GM23338 (cell line): Measurements from ENCODE around the gene LAGE3. TPM values are rescaled to one million over a fixed set of nuclear protein-coding genes. Genes with fewer than 3 reads are reported as not detected.
"Not testable (repeated sequence)": the region's sequence is repeated elsewhere in the genome, so short reads cannot be mapped to it uniquely, and the experiment has no call there.

Experiments used
- ATAC-seq: fragments of 200-7000 bp; cut with Tn5 transposase; 3 replicates; pipeline ENCODE4 v1.9.1; 2020
- DNase-seq: peaks from one replicate; pipeline ENCODE4 v3.0.0-alpha.2; 2015; ENCODE audit warnings: low spot score
- H2AFZ ChIP-seq: fragments of 200-600 bp; sonication (generic); 2 replicates; pipeline ENCODE4 v1.8.0; 2016; ENCODE audit warnings: antibody characterized with exemption, mild to moderate bottlenecking, moderate library complexity
- H3F3A ChIP-seq: fragments of 200-600 bp; sonication (generic); replicated peaks from 2 replicates; pipeline ENCODE4 v1.8.0; 2017; ENCODE audit warnings: antibody characterized with exemption, mixed run types, low read depth
- H3K27ac ChIP-seq: fragments of 200-600 bp; sonication (generic); 2 replicates; pipeline ENCODE4 v1.6.1; 2016; ENCODE audit warnings: low read depth
- H3K27me3 ChIP-seq: fragments of 200-600 bp; sonication (generic); 2 replicates; pipeline ENCODE4 v1.8.0; 2016; ENCODE audit warnings: mild to moderate bottlenecking, mixed run types, moderate library complexity; ENCODE audit not compliant: insufficient read depth
- H3K36me3 ChIP-seq: fragments of 200-600 bp; sonication (generic); 2 replicates; pipeline ENCODE4 v1.8.0; 2016; ENCODE audit warnings: mild to moderate bottlenecking; ENCODE audit not compliant: insufficient read depth
- H3K4me1 ChIP-seq: fragments of 200-600 bp; sonication (generic); 2 replicates; pipeline ENCODE4 v1.8.0; 2016; ENCODE audit warnings: mild to moderate bottlenecking, moderate library complexity; ENCODE audit not compliant: insufficient read depth
- H3K4me2 ChIP-seq: fragments of 200-600 bp; sonication (generic); 2 replicates; pipeline ENCODE4 v1.7.1; 2017; ENCODE audit warnings: mixed run types
- H3K4me3 ChIP-seq: fragments of 200-600 bp; sonication (generic); 2 replicates; pipeline ENCODE4 v1.6.1; 2016; ENCODE audit warnings: mixed run types
- H3K79me2 ChIP-seq: fragments of 200-600 bp; sonication (generic); replicated peaks from 2 replicates; pipeline ENCODE4 v1.8.0; 2017; ENCODE audit warnings: mild to moderate bottlenecking; ENCODE audit not compliant: insufficient read depth
- H3K9me2 ChIP-seq: fragments of 200-600 bp; sonication (generic); 2 replicates; pipeline ENCODE4 v1.8.0; 2017; ENCODE audit not compliant: insufficient read depth
- H4K20me1 ChIP-seq: fragments of 200-600 bp; sonication (generic); replicated peaks from 2 replicates; pipeline ENCODE4 v1.8.0; 2017; ENCODE audit warnings: mild to moderate bottlenecking; ENCODE audit not compliant: insufficient read depth
- H3K27ac Mint-ChIP-seq: 2 replicates; pipeline ENCODE4 v1.8.0; 2020; ENCODE audit warnings: inconsistent platforms, mild to moderate bottlenecking, moderate library complexity, mixed read lengths
- H3K27me3 Mint-ChIP-seq: 3 replicates; pipeline ENCODE4 v1.8.0; 2022; ENCODE audit warnings: low read depth, mild to moderate bottlenecking, moderate library complexity, mixed read lengths, inconsistent platforms; ENCODE audit not compliant: insufficient read depth, poor library complexity
- H3K36me3 Mint-ChIP-seq: 3 replicates; pipeline ENCODE4 v1.8.0; 2021; ENCODE audit warnings: low read depth, mild to moderate bottlenecking, inconsistent platforms, moderate library complexity, mixed read lengths
- H3K4me1 Mint-ChIP-seq: 3 replicates; pipeline ENCODE4 v1.8.0; 2020; ENCODE audit warnings: mild to moderate bottlenecking, inconsistent platforms, mixed read lengths
- H3K4me3 Mint-ChIP-seq: 3 replicates; pipeline ENCODE4 v1.8.0; 2021; ENCODE audit warnings: moderate library complexity, mild to moderate bottlenecking, inconsistent platforms, mixed read lengths
- H3K9me3 Mint-ChIP-seq: 3 replicates; pipeline ENCODE4 v1.8.0; 2020; ENCODE audit warnings: moderate library complexity, mild to moderate bottlenecking, inconsistent platforms, mixed read lengths
- CREB1 ChIP-seq: fragments of 250-450 bp; sonication (Bioruptor Pico); IDR thresholded peaks from 2 replicates; pipeline ENCODE4 v1.5.0; 2020; ENCODE audit warnings: low read depth, mild to moderate bottlenecking, moderate library complexity
- ETS1 ChIP-seq: IDR thresholded peaks from 2 replicates; pipeline ENCODE4 v1.6.1; 2016; ENCODE audit warnings: antibody characterized with exemption
- EZH2 ChIP-seq: fragments of 200-600 bp; sonication (generic); IDR thresholded peaks from one replicate; pipeline ENCODE4 v1.8.0; 2017; ENCODE audit warnings: antibody characterized with exemption, mild to moderate bottlenecking, low read depth; ENCODE audit not compliant: unreplicated experiment
- JUNB ChIP-seq: IDR thresholded peaks from one replicate; pipeline ENCODE4 v1.6.1; 2016; ENCODE audit warnings: antibody characterized with exemption; ENCODE audit not compliant: unreplicated experiment
- NANOG ChIP-seq: IDR thresholded peaks from 2 replicates; pipeline ENCODE4 v1.6.1; 2016; ENCODE audit warnings: antibody characterized with exemption, borderline replicate concordance
- POLR2AphosphoS5 ChIP-seq: IDR thresholded peaks from 2 replicates; pipeline ENCODE4 v1.6.1; 2016; ENCODE audit warnings: antibody characterized with exemption, low read depth
- polyA plus RNA-seq: library from polyadenylated mRNA; unstranded; fragments of >200 nt; fragmentation: Nextera tagmentation; extraction: Ambion mirVana; gene quantifications from 2 replicates; pipeline ENCODE4 v1.2.1, GENCODE V29; 2016
- total RNA-seq: library from RNA; depleted of rRNA; stranded (reverse); fragments of >200 nt; shearing (Covaris generic); gene quantifications from 2 replicates; pipeline ENCODE4 v1.2.3, GENCODE V29; 2014

The LAGE3 gene
- total and polyA plus RNA-seq, 2 experiments from 2014 or later, result 71.0 to 84.5 TPM

- not testable (repeated sequence) for H2AFZ ChIP-seq, H3K27me3 ChIP-seq, H4K20me1 ChIP-seq, H3K4me1 ChIP-seq, H3K4me3 ChIP-seq, H3K79me2 ChIP-seq, H3K36me3 Mint-ChIP-seq, H3K9me3 Mint-ChIP-seq, H3K4me3 Mint-ChIP-seq, H3K4me2 ChIP-seq, H3K27ac Mint-ChIP-seq, DNase-seq, H3K27me3 Mint-ChIP-seq, H3K4me1 Mint-ChIP-seq, H3F3A ChIP-seq, H3K36me3 ChIP-seq, H3K9me2 ChIP-seq, H3K27ac ChIP-seq, ATAC-seq
Observed at GRCh38 chrX:154501423-154501822, 22.3 kb upstream of the LAGE3 start.

GRCh38 chrX:154496591-154497137, 17.6 kb upstream of the LAGE3 start:
- H3K79me2 ChIP-seq, H3K4me1 ChIP-seq, H3K27ac Mint-ChIP-seq, H3K9me3 Mint-ChIP-seq, H3K4me3 ChIP-seq, H3K36me3 ChIP-seq, H3K9me2 ChIP-seq, H2AFZ ChIP-seq, H3F3A ChIP-seq, H3K27ac ChIP-seq, DNase-seq, H3K4me2 ChIP-seq, H3K27me3 ChIP-seq, H3K4me1 Mint-ChIP-seq, H4K20me1 ChIP-seq, H3K27me3 Mint-ChIP-seq, H3K36me3 Mint-ChIP-seq, H3K4me3 Mint-ChIP-seq, ATAC-seq: not testable (repeated sequence)

GRCh38 chrX:154495472-154495922, 16.4 kb upstream of the LAGE3 start:
- Mint-ChIP-seq H3K27me3 (peaks cover 5% of the 10 kb centered on the region), H3K27ac (no peak overlapping the region), H3K4me3 (no peak overlapping the region), H3K36me3 (no peaks in the 10 kb centered on the region), H3K9me3 (no peaks in the 10 kb centered on the region), H3K4me1 (no peaks in the 10 kb centered on the region)
- no peak overlapping the region for H3K27ac ChIP-seq
- TF ChIP-seq NANOG (no peak), JUNB (no peak), CREB1 (CRISPR knock-in tag) (no peak), EZH2 (no peak)
- no peaks in the 10 kb centered on the region for H4K20me1 ChIP-seq
- no peaks in the 10 kb centered on the region for H3K27me3 ChIP-seq
- H3K4me2 ChIP-seq, result no peak overlapping the region
- no peaks in the 10 kb centered on the region for H3K36me3 ChIP-seq
- H3K4me3 ChIP-seq, result no peak overlapping the region
- H3K79me2 ChIP-seq, result no peaks in the 10 kb centered on the region
- no peak overlapping the region for H2AFZ ChIP-seq
- H3F3A ChIP-seq, result no peaks in the 10 kb centered on the region
- H3K4me1 ChIP-seq, result no peaks in the 10 kb centered on the region
- ATAC-seq (no peak), DNase-seq (no peak)
- no peaks in the 10 kb centered on the region for H3K9me2 ChIP-seq

- H3F3A ChIP-seq, result no peaks in the 10 kb centered on the region
- H3K9me3 Mint-ChIP-seq, result no peaks in the 10 kb centered on the region
- no peak for TF ChIP-seq ETS1
- no peak for TF ChIP-seq CREB1 (CRISPR knock-in tag)
- no peak for TF ChIP-seq POLR2AphosphoS5
Observed at GRCh38 chrX:154494715-154495114, 15.6 kb upstream of the LAGE3 start.

More at GRCh38 chrX:154494715-154495114, 15.6 kb upstream of the LAGE3 start:
- Histone ChIP-seq H3K27me3 (no peaks in the 10 kb centered on the region), H4K20me1 (no peaks in the 10 kb centered on the region), H3K4me2 (no peak overlapping the region), H3K4me1 (no peaks in the 10 kb centered on the region), H2AFZ (no peak overlapping the region), H3K4me3 (no peak overlapping the region), H3K27ac (no peak overlapping the region), H3K36me3 (no peaks in the 10 kb centered on the region), H3K79me2 (no peaks in the 10 kb centered on the region), H3K9me2 (no peaks in the 10 kb centered on the region)
- H3K27ac Mint-ChIP-seq, result no peak overlapping the region
- no peak for DNase-seq
- no peaks in the 10 kb centered on the region for H3K36me3 Mint-ChIP-seq
- H3K4me1 Mint-ChIP-seq, result peaks cover 1% of the 10 kb centered on the region; the same call in 2 of the 3 replicates
- peaks cover 7% of the 10 kb centered on the region for H3K27me3 Mint-ChIP-seq
- no peak for ATAC-seq
- no peak overlapping the region for H3K4me3 Mint-ChIP-seq
